ENCODE results near the gene PALD1. TPM values are rescaled to one million over a fixed set of nuclear protein-coding genes. Genes with fewer than 3 reads are reported as not detected.
"Not testable (repeated sequence)": the region's sequence is repeated elsewhere in the genome, so short reads cannot be mapped to it uniquely, and the experiment has no call there.

Gene PALD1
- total and polyA plus RNA-seq, 12 donors, result 2.0 to 16.2 (median 7.4) TPM

- 82 to 92% (median 89%) methylated on average over 4 of the region's 4 CpGs for WGBS, 4 donors
- Histone ChIP-seq H3K36me3 (replicated peaks in 1 of 2) (no peaks in the 10 kb centered on the region), H3K4me3 (no peak overlapping the region), H3K27ac (no peak overlapping the region), H3K27me3 (no peaks in the 10 kb centered on the region), H3K9me3 (replicated peaks in 1 of 3) (no peaks in the 10 kb centered on the region), H3K4me1 (replicated peaks in 1 of 2) (no peaks in the 10 kb centered on the region)
- no peak for TF ChIP-seq CTCF (IDR thresholded peaks at IDR 0.05)
- no peak for TF ChIP-seq POLR2A (IDR thresholded peaks at IDR 0.05)
- no peak for DNase-seq
- intact Hi-C loops (cut with DNase I), result no loop called here
These were observed 125.5 kb downstream of the PALD1 start for GRCh38 chr10:70604106-70604505.

- H3K27me3 ChIP-seq, result no peaks in the 10 kb centered on the region
- DNase-seq, result no peak
- intact Hi-C loops (cut with DNase I), result no loop called here
- no peaks in the 10 kb centered on the region for H3K4me1 ChIP-seq (replicated peaks in 1 of 2)
- no peak overlapping the region for H3K27ac ChIP-seq
- no peaks in the 10 kb centered on the region for H3K9me3 ChIP-seq (replicated peaks in 1 of 3)
- H3K4me3 ChIP-seq, result no peak overlapping the region
- H3K36me3 ChIP-seq (replicated peaks in 1 of 2), result no peaks in the 10 kb centered on the region
- WGBS, 4 donors, result 58 to 66% (median 62%) methylated on average over 2 of the region's 2 CpGs
- no peak for TF ChIP-seq POLR2A (IDR thresholded peaks at IDR 0.05)
- TF ChIP-seq CTCF (IDR thresholded peaks at IDR 0.05), result no peak
These were observed 126.6 kb downstream of the PALD1 start for GRCh38 chr10:70605161-70605560.

- Histone ChIP-seq H3K36me3 (replicated peaks in 1 of 2) (no peaks in the 10 kb centered on the region), H3K27me3 (no peaks in the 10 kb centered on the region), H3K4me1 (replicated peaks in 1 of 2) (no peaks in the 10 kb centered on the region), H3K4me3 (no peak overlapping the region), H3K9me3 (replicated peaks in 1 of 3) (no peaks in the 10 kb centered on the region), H3K27ac (no peak overlapping the region)
- intact Hi-C loops (cut with DNase I), result no loop called here
- no peak for DNase-seq
- no peak for TF ChIP-seq CTCF (IDR thresholded peaks at IDR 0.05)
- no peak for TF ChIP-seq POLR2A (IDR thresholded peaks at IDR 0.05)
- WGBS, 4 donors, result 88 to 95% (median 91%) methylated on average over 2 to 4 of the region's 4 CpGs
These were observed 129.4 kb downstream of the PALD1 start for GRCh38 chr10:70607936-70608335.

GRCh38 chr10:70613941-70614340 lies 135.4 kb downstream of the PALD1 start:
- no peak for DNase-seq
- no peaks in the 10 kb centered on the region for H3K27me3 ChIP-seq
- no peaks in the 10 kb centered on the region for H3K36me3 ChIP-seq (replicated peaks in 1 of 2)
- no peak overlapping the region for H3K4me3 ChIP-seq
- no peak overlapping the region for H3K27ac ChIP-seq
- intact Hi-C loops (cut with DNase I), result no loop called here
- H3K4me1 ChIP-seq (replicated peaks in 1 of 2), result no peaks in the 10 kb centered on the region
- TF ChIP-seq CTCF (IDR thresholded peaks at IDR 0.05) (no peak), POLR2A (IDR thresholded peaks at IDR 0.05) (no peak)
- H3K9me3 ChIP-seq (replicated peaks in 1 of 3), result no peaks in the 10 kb centered on the region
- 58 to 74% (median 71%) methylated on average over 2 of the region's 2 CpGs for WGBS, 4 donors

- H3K27ac ChIP-seq; H3K36me3 ChIP-seq (replicated peaks in 1 of 2); DNase-seq; H3K4me3 ChIP-seq; H3K27me3 ChIP-seq; H3K4me1 ChIP-seq (replicated peaks in 1 of 2); H3K9me3 ChIP-seq (replicated peaks in 1 of 3); intact Hi-C loops (cut with DNase I): not testable (repeated sequence)
- WGBS, 4 donors, result 85 to 95% (median 89%) methylated on average over 3 of the region's 3 CpGs
These were observed 135.8 kb downstream of the PALD1 start for GRCh38 chr10:70614364-70614763.

Measured in adrenal gland (tissue), 12 donors.